Cardiac septum (tissue), 1 donor: ENCODE data around the gene WIZ. TPM values are rescaled to one million over a fixed set of nuclear protein-coding genes. Genes with fewer than 3 reads are reported as not detected.
A peak's percentile ranks its signal among the peaks of the same experiment; 100 is the strongest.
"Not testable (repeated sequence)": the region's sequence is repeated elsewhere in the genome, so short reads cannot be mapped to it uniquely, and the experiment has no call there.

Source experiments
- DNase-seq: peaks from one replicate; pipeline ENCODE4 v3.0.0-alpha.2; 2020; ENCODE audit warnings: low spot score
- intact Hi-C: fragments of 100-400 bp; cut with DNase I; formaldehyde crosslinking; loops from one replicate; pipeline ENCODE4 v1.14.0; 2022
- long read RNA-seq: library from polyadenylated mRNA; unstranded; transcript quantifications from one replicate; pipeline ENCODE4 v2.0.0, GENCODE V29; 2021
- total RNA-seq: library from RNA; stranded (reverse); fragmentation: NEBNext Ultra II Directional; extraction: Animal tissue kit (Norgen Biotek cat#: 25700); gene quantifications from one replicate; pipeline ENCODE4 v1.2.1, GENCODE V29; 2021
- donor health status: DM: no; HTN: no; CAD: no.

Gene WIZ, protein sequence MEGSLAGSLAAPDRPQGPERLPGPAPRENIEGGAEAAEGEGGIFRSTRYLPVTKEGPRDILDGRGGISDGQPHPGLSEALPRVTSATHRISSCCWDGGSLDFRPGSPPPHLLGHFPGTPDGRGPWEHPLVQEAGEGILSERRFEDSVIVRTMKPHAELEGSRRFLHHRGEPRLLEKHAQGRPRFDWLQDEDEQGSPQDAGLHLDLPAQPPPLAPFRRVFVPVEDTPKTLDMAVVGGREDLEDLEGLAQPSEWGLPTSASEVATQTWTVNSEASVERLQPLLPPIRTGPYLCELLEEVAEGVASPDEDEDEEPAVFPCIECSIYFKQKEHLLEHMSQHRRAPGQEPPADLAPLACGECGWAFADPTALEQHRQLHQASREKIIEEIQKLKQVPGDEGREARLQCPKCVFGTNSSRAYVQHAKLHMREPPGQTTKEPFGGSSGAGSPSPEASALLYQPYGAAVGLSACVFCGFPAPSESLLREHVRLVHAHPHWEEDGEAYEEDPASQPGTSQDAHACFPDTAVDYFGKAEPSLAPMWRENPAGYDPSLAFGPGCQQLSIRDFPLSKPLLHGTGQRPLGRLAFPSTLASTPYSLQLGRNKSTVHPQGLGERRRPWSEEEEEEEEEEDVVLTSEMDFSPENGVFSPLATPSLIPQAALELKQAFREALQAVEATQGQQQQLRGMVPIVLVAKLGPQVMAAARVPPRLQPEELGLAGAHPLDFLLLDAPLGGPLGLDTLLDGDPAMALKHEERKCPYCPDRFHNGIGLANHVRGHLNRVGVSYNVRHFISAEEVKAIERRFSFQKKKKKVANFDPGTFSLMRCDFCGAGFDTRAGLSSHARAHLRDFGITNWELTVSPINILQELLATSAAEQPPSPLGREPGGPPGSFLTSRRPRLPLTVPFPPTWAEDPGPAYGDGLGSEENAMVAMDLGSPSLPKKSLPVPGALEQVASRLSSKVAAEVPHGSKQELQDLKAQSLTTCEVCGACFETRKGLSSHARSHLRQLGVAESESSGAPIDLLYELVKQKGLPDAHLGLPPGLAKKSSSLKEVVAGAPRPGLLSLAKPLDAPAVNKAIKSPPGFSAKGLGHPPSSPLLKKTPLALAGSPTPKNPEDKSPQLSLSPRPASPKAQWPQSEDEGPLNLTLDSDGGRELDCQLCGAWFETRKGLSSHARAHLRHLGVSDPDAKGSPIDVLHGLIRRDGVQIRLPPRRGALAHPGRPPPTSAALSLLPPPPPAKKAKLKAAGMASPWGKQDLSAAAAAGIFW (N-terminal part only)
- total RNA-seq, result 21.6 TPM
- long read RNA-seq, full-length matches to known transcripts, result 2 of 37 reads
- long read RNA-seq, partial matches to known transcripts, result 21 of 37 reads
- long read RNA-seq, other reads (novel, unspliced or antisense), result 14 of 37 reads

DNA sequence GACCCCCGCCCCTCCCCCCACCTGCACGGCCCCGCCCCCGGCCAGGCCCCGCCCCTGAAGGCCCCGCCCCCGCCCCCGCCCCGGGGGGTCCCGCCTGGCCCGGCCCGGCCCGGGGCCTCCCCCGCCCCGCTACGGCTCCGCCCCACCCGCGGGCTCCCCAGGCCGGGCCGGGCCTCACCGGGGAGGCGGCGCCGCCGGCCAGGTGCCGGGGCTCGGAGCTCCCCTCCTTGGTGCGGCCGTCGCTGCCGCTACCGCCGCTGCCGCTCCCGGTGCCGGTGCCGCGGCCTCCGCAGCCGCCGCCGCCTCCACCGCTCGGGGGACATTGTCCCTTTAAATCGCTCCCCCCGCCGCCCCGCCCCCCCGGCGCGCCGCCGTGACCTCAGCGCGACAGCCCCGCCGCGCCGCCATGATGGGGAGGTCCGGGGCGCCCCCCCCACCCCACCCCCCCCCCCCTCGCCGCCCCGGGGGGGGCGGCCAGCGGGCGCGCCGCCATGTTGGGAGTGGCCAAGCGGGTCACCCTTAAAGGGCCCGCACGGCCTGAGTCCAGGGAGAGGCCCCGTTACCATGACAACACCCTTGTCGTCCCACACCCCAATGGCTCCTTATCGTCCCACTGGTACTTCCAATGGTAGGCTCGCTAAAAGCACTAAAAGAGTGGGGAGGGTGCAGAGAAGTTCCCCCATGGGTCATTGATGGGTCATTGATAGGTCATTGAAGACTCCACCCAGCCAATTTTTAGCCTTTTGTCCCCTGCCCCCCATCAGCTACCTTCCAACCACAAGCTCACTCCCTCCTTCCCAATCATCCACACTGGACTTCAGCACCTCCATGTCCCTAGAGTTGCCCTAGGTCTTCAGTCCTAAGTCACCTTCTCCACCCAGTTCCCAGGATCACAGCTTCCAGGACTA, at the start of gene WIZ:
WIZ (minus strand) TSS at position 337 of the 908 bp plus-strand sequence. CDS start 1,649 bp downstream, outside the sequence.
- intact Hi-C loops, result loop anchor here (2.0 to 10.0 kb wide), 2 partner anchors 17 to 105 kb away; no protein-coding TSS in a partner anchor
- peak; percentile 92 for DNase-seq

DNA sequence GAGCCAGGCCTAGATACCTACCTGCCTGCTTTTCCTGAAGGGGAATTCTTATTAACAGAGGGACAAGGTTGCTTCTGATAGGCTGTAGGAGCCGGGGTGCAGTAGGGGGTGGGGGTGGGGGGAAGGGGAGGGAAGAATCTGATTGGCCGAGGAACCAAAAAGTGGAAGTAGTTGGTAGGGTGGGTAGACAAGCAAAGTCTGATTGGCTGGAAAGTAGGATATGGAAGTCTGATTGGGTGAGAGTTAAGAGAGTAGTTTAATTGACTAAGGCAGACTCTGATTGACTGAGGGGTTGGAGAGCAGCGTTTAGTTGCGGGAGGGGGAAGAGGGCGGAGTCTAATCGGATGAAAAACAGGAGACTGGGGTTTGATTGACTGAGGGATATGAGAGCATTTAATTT, 49.2 kb upstream of the WIZ start:
- intact Hi-C loops, result no loop called here
- DNase-seq, result no peak

DNA sequence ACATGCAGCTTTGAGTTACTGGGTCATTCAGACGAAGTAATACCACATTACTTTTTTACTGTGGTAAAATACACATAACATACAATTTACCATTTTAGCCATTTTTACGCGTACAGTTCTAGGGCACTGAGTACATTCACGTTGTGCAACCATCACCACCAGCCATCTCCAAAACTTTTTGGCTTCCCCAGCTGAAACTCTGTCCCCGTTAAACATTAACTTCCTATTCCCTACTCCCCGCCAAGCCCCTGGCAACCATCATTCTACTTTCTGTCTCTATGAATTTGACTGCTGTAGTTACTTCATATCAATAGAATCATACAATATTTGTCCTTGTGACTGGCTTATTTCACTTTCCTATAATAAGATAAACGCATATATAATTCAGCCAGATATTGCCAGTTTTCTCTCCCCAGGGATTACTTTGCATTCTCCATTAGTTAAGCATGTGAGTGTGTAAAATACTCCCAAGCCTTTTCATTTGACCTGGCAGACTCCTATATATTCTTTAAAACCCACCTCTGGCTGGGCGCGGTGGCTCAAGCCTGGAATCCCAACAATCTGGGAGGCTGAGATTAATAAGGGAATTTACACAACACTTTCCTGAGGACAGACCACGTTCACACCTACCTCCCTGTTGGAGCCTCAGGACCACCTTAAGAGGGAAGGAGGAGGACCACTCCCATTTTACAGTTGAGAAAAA, 48.6 kb upstream of the WIZ start:
- intact Hi-C loops, result no loop called here
- peak; percentile 19 for DNase-seq

DNA sequence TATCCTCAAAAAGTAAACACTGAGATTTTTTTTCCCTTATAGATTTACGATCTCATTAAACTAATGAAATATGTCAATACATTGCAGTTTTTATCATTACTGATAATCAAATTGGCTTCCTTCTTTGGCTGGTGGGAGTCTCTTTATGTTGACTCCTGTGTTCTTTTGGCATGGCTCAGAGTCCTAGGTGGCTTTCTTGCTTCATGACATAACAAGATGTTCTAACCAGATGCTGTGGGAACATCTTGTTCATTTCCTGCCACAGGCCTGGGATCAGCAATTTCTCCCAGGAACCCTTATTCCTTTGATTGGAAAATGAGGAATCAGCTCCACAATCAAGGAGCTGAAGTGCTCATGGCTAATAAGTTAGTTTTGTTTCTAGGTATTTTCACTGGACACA, 45.4 kb upstream of the WIZ start:
- intact Hi-C loops, result no loop called here
- peak; percentile 0 for DNase-seq

DNA sequence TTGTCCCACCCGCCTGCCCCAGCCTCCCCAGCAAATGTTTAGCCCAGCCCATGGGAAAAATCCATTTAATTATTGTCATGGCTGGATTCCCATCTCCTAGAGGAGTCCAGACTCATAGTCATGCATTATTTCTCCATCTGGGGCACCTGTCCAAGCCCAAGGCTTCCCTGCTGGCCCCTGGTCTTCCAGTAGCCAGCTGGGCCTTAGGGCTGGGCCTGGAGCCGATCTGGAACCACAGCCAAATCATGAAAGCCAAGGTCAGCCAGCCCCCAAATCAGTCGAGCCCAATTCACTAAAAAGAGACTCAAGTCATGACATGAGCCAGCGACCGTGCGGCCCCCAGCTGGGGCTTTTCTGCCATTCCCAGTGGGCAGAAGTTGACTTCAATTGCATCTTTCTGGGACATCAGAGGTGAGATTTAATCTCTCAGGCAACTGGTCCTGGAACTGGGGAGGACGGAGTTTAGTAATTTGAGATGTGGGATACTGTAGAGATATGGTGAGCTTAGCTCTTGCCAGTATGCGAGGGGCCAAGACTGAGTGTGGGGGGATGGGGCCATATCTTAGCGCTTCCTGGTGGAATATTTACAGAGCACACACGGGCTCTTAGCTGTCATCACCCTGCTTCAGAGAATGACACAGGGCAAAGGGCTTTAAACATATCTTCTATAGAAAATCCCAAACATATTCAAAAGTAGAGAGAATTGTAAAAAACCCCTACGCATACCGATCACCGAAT, 38.9 kb upstream of the WIZ start:
- DNase-seq, result peak; percentile 55
- intact Hi-C loops, result no loop called here

DNA sequence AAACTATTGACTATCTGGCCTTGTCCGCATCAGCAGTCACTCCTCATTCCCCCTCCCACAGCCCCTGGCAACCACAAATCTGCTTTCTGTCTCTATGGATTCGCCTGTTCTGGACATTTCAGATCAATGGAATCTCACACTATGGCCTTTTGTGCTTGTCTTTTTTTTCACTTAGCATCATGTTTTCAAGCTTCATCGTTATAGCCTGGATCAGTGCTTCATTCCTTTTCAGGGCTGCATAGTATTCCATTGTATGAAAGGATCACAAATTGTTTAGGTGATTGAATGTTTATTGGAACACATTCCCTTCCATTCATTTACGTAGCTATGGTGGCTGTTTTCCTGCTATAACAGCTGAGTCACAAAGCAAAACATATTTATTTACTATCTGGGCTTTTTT, 37.3 kb upstream of the WIZ start:
- DNase-seq, result no peak
- intact Hi-C loops, result no loop called here

DNA sequence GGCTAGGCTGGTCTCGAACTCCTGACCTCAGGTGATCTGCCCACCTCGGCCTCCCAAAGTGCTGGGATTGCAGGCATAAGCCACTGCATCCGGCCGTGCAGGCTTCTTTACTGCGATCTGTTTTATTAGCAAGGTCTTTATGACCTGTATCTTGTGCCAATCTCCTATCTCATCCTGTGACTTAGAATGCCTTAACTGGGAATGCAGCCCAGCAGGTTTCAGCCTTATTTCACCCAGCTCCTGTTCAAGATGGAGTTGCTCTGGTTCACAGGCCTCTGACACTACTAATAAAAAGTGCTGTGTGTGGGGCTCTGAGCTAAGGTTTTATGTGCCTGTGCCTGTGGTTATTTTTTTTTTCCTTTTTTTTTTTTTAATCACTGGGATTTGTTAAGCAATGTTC, 36.0 kb upstream of the WIZ start:
- DNase-seq, intact Hi-C loops: not testable (repeated sequence)

DNA sequence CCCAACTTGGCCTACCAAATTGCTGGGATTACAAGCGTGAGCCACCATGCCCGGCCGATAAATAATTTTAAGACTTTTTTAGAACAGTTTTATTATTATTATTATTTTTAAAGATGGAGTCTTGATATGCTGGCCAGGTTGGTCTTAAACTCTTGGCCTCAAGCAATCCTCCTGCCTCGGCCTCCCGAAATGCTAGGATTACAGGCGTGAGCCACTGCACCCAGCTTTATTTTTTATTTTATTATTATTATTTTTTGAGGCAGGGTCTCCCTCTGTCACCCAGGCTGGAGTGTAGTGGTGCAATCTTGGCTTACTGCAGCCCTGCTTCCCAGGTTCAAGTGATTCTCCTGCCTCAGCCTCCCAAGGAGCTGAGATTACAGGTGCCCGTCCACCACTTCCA, 31.2 kb upstream of the WIZ start:
- intact Hi-C loops, result loop anchor here (5.0 kb wide), 1 partner anchor 76 kb away; no protein-coding TSS in a partner anchor
- peak; percentile 54 for DNase-seq

DNA sequence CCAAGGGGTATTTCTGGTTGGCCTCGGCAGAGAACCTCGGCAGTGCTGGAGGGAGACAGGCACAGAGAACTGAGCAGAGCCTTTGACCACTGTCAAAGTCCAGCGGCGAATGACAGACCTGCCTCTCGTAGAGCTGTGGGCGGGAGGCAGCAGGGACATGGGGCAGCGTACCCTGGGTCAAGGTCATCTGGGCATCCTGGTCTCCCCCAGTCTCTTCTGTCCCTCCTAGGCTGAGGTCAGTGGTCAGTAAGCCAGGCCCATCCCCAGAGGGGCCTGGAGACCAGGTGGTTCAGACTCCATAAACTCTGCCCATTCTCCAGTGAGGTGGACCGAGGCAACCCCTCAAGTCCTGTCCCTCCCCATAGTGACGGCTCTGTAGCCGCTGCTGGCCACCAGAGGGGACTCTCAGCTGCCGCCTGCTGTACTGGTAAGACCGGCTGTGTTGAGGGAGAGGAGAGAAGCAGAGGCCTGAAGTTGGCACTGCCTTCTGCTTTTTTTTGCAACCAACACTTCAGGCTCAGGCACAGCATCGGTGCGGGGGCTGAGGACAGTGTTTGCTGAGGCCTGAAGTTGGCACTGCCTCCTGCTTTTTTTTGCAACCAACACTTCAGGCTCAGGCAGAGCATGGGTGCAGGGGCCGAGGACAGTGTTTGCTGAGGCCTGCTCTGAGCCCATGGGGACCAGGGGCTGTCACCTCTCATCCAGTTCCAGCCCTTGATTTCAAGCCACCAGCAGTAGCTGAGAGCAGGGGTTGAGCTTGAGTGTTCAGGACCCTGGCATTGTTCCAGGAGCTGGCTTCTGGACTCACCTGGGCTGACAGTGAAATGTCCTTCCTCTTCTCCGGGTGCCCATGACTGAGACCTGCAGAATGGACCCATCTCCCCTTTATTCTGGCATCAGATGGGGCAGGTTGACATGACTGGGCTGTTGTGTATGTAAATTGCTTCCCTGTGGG, 29.9 kb upstream of the WIZ start, which contains the start of gene PGLYRP2:
PGLYRP2 (minus strand) TSS at position 111 of the 955 bp plus-strand sequence. CDS start 130 bp downstream, outside the sequence.
- intact Hi-C loops, result loop anchor here (5.0 kb wide), 1 partner anchor 78 kb away; no protein-coding TSS in a partner anchor
- DNase-seq, result peak; percentile 47

DNA sequence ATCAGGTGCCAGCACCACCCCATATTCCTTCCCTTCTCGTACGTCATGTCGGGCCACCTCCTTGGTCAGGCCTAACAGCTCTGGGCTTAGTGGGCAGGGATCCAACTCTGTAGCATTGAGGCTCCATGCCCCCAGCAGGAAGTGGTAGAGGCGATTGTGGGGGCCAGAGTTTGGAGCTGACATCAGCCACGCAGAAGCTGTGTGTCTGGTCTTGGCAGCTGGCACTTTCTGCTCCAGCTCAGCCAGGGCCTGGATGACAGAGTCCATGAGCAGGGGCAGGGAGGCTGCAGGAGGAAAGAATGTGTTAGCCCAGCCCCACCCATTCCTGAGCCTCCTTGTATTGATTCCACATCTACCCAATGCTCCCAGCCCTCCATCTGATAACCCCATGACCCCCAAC, 26.6 kb upstream of the WIZ start:
- intact Hi-C loops, result no loop called here
- DNase-seq, result peak; percentile 57

DNA sequence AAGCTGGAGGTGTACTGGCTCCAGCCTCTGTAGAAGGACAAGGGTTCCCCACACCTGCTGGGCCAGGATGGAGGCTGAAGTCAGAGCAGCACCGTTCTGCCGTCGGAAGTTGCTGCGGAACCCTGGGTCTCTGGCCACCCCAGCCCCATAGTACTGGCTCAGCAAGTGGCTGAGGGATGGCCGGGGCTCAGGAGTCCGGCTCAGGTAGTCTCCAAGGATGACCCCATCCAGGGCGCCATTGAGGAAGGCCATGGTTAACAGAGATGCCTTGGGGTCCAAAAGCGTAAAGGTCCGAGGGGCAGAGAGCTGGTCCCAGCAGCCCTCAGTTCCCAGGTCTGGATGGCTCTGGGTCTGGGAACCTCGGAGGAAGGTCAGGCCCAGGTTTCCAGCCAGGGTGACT, 25.9 kb upstream of the WIZ start:
- intact Hi-C loops, result no loop called here
- DNase-seq, result peak; percentile 50

DNA sequence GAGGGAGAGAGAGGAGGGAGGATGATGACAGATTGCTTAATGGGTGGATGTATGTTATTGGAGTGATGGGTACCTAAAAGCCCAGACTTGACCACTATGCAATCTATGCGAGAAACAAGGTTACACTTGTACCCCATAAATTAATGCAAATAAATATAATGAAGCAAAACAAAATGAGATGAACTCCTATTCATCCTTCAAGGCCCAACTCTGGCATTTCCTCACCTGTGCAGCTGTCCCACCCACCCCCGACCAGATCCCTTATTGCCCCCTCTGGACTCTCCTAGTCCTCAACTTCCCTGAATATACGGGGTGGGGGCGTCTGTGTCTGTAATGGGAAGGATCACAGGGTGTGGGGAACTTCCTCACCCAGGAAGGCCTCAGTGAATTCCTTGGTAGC, 25.4 kb upstream of the WIZ start:
- no peak for DNase-seq
- intact Hi-C loops, result no loop called here

DNA sequence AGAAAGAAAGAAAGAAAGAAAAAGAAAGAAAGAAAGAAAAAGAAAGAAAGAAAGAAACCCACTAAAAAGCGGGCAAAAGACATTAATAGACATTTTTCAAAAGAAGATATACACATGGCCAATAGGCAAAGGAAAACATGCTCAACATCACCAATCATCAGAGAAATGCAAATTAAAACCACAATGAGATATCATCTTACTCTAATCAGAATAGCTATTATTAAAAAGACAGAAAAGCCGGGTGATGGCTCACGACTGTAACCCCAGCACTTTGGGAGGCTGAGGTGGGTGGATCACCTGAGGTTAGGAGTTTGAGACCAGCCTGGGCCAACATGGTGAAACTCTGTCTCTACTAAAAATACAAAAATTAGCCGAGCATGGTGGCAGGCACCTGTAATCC, 24.1 kb upstream of the WIZ start:
- peak; percentile 7 for DNase-seq
- intact Hi-C loops, result not testable (repeated sequence)

DNA sequence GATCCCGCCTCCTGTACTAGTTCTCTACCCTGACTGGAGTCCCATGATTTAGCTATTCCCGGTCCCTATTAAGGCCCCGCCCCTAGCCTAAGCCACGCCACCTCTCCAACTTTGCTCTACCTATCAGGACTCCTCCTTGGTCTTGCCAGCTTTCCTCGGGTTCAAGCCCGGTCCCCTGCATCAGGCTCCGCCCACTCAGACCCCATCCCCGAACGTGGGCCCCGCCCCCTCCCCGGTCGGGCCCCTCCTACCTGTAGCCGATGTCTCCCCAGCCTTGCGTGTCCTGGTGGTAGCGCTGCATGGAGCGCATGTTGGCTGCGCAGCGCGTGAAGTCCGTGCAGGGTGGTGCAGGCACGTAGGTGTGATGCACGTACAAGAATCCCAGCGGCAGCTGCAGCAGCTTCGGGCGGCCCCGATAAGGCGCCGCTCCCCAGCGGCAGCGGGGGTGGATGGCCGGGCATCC, 21.9 kb upstream of the WIZ start:
- intact Hi-C loops, result no loop called here

DNA sequence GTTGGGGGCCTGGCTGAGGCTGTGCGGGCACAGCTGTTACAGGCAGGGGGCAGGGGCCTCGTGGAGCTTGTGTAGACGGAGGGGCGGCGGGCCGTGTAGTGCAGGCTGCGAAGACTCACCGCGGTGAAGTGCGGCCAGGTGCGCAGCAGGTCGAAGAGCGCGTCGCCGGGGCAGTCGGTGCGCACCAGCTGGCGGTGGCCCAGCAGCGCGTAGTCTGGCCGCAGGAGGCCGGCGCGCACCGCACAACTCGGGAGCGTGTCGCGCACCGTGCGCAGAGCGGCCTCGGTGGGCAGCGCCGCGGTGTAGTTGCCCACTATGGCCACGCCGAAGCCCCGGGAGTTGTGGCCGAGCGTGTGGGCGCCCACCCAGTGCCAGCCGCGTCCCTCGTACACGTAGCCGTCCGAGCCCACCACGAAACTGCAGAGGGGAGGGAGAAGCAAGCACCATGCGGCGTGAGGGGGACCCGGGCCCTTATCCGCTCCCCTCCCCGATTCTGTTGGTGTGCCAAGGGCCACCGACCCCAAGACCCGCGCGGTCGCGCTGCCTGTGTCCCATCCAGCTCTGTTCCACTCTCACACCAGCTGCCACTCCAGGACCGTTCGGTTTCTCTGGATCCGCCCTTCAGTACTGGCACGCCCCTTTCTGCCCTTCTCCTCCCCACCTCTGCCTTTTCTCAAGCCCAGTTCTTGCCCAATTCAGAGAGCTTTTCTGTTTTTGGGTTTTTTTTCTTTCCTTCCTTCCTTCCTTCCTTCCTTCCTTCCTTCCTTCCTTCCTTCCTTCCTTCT, 19.9 kb upstream of the WIZ start:
- intact Hi-C loops, result no loop called here
- DNase-seq, result peak; percentile 69

More for the DNA sequence above, 21.9 kb upstream of the WIZ start:
- DNase-seq, result peak; percentile 51
